Keratinocyte (primary cell): ENCODE data around the gene SCARB1.

ENCODE experiments used
- CTCF ChIP-seq, 3 experiments: IDR thresholded peaks in 1 of 3; conservative IDR thresholded peaks in 1 of 3; optimal IDR thresholded peaks in 1 of 3; 2 replicates in 2 of 3; 3 replicates in 1 of 3; pipeline versions ENCODE3 to v1.5.1; 2011; ENCODE audit warnings: low read length in 3 of 3, mild to moderate bottlenecking in 3 of 3, moderate library complexity in 2 of 3, control low read depth in 1 of 3, inconsistent platforms in 1 of 3; ENCODE audit not compliant: insufficient read depth in 2 of 3; ENCODE audit errors: extremely low read depth in 1 of 3
- EZH2 ChIP-seq: IDR thresholded peaks from one replicate; pipeline ENCODE4 v1.6.1; 2012; ENCODE audit warnings: inconsistent platforms, mild to moderate bottlenecking, low read length, moderate library complexity

DNA sequence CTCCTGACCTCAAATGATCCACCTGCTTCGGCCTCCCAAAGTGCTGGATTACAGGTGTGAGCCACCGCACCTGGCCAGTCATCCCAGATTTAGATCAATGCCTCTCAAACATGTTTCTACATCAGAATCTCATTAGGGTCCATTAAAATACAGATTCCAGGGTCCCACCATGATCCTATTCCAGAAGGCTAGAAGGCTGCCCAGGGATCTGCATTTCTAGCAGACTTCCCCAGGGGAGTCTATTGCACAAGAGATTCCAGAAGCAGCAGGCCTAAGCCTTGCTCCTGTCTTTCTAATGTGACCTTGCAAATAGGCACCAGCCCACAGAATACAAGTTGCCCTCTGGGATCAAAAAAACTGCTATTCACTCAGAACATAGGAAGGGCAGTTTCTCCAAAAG lies 81.5 kb downstream of the SCARB1 start:
- no peak for TF ChIP-seq CTCF (optimal IDR thresholded peaks at IDR 0.05 in 1 of 3, IDR thresholded peaks at IDR 0.05 in 1 of 3, conservative IDR thresholded peaks at IDR 0.05 in 1 of 3; ENCODE audit: extremely low read depth in 1 of 3, insufficient read depth in 2 of 3, low read length in 3 of 3)
- no peak for TF ChIP-seq EZH2
